ENCODE measurements around the gene VDR.

GRCh38 chr12:47931187-47931586 is 26.4 kb upstream of the VDR start:
- TF ChIP-seq POLR2A (IDR thresholded peaks at IDR 0.05; ENCODE audit: low read depth, low read length) = no peak
- TF ChIP-seq POLR2AphosphoS5 (IDR thresholded peaks at IDR 0.05; ENCODE audit: low read depth, low read length) = no peak
- no peak for TF ChIP-seq TAF1 (IDR thresholded peaks at IDR 0.05; ENCODE audit: low read depth, low read length)
- no peak for TF ChIP-seq POU2F2 (IDR thresholded peaks at IDR 0.05; ENCODE audit: low read depth, low read length)
- no peak for TF ChIP-seq PAX5 (IDR thresholded peaks at IDR 0.05; ENCODE audit: insufficient read depth, low read length, severe bottlenecking)
